Activated CD4-positive, alpha-beta T cell treated with anti-CD3 and anti-CD28 coated beads, Interleukin-2, amount 10 ng/mL, durations not matched to agents 24 days and 14 days (primary cell): ENCODE results near the gene OGN. TPM values are rescaled to one million over a fixed set of nuclear protein-coding genes. Genes with fewer than 3 reads are reported as not detected.

Experiments
- DNase-seq: peaks from one replicate; pipeline ENCODE4 v3.0.0; 2022
- H3K27ac Mint-ChIP-seq: one replicate; pipeline ENCODE4 v1.8.0; 2022; ENCODE audit warnings: mild to moderate bottlenecking, mixed read lengths
- H3K27me3 Mint-ChIP-seq: one replicate; pipeline ENCODE4 v1.8.0; 2022; ENCODE audit warnings: mixed read lengths
- H3K36me3 Mint-ChIP-seq: one replicate; pipeline ENCODE4 v1.8.0; 2022; ENCODE audit warnings: low read depth, mild to moderate bottlenecking, mixed read lengths
- H3K4me1 Mint-ChIP-seq: one replicate; pipeline ENCODE4 v1.8.0; 2021; ENCODE audit warnings: mixed read lengths
- H3K4me3 Mint-ChIP-seq: one replicate; pipeline ENCODE4 v1.8.0; 2022; ENCODE audit warnings: mild to moderate bottlenecking, moderate library complexity, mixed read lengths
- H3K9me3 Mint-ChIP-seq: one replicate; pipeline ENCODE4 v1.8.0; 2021; ENCODE audit warnings: mixed read lengths
- intact Hi-C: fragments of 100-400 bp; cut with micrococcal nuclease; formaldehyde crosslinking; loops from one replicate; pipeline ENCODE4 v1.15.1; 2023
- total RNA-seq: library from RNA; stranded (reverse); gene quantifications from 2 replicates; pipeline ENCODE4 v1.2.3, GENCODE V29; 2022

Gene OGN
- total RNA-seq, 1 donor from 2014 or later, result not detected

DNA sequence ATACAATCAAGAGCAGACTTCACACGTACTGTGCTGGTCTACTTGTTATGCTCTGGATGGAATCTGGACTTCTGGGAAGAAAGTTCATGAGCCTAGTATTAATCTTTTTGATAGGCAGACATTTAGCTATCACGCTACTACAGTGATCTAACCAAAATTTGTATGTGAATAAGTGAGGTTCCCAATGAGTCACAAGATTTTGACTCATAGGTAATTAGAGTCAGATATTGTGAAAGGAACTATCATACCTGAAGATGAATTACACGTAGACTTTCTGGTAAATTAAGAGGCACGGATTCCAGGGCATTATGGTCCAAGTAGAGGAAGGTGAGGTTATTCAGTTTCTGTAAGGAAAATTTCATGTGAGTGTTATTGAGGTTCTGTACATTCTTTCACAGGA lies 18.4 kb downstream of the OGN start:
- H3K27ac Mint-ChIP-seq, result no peak overlapping the region
- H3K27me3 Mint-ChIP-seq, result no peaks in the 10 kb centered on the region
- DNase-seq, result no peak
- peaks cover 7% of the 10 kb centered on the region for H3K36me3 Mint-ChIP-seq
- no peaks in the 10 kb centered on the region for H3K9me3 Mint-ChIP-seq
- intact Hi-C loops, result no loop called here
- peaks cover 5% of the 10 kb centered on the region for H3K4me1 Mint-ChIP-seq
- H3K4me3 Mint-ChIP-seq, result no peak overlapping the region

DNA sequence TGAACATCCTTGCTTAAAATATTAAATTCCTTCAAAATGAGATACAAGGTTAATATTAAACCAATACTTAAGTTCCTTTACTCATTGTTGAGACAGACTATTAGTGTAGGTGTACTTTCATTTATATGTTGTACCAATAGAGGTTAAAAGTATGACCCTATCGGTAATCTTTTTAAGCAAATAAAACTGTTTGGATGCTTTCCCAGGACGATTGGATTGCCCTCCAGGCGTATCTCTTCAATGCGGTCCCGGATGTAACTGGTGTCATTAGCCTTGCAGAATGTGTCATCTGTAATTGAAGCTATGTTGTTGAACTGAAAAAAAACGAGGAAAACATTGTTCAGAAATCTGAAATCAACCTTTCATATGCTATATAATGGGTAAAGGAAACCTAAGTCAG lies 18.9 kb downstream of the OGN start:
- DNase-seq, result no peak
- Mint-ChIP-seq H3K27me3 (no peaks in the 10 kb centered on the region), H3K36me3 (peaks cover 9% of the 10 kb centered on the region), H3K9me3 (no peaks in the 10 kb centered on the region), H3K27ac (no peak overlapping the region), H3K4me1 (peaks cover 6% of the 10 kb centered on the region), H3K4me3 (no peak overlapping the region)
- intact Hi-C loops, result no loop called here

DNA sequence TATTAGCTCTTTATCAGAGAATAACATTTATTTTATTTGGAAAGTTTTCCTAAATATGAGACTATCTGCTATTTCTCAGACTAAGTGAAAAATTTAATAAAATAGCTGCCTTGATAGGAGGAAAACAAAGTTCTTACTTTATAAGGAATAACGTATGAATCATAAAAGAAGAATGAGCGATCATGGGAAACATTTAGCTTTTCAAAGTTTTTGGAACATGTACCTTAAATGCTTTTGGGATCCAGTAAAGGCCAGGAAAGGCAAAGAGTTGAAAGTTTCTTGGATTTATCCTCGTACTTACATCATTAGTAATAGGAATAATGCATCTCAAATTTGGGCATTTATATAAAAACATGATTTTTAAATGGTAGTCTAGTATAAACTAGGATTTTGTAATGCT lies 19.4 kb downstream of the OGN start:
- DNase-seq, result no peak
- Mint-ChIP-seq H3K9me3 (no peaks in the 10 kb centered on the region), H3K4me1 (peaks cover 6% of the 10 kb centered on the region), H3K27me3 (no peaks in the 10 kb centered on the region), H3K27ac (no peak overlapping the region), H3K36me3 (peaks cover 9% of the 10 kb centered on the region), H3K4me3 (no peak overlapping the region)
- intact Hi-C loops, result no loop called here

DNA sequence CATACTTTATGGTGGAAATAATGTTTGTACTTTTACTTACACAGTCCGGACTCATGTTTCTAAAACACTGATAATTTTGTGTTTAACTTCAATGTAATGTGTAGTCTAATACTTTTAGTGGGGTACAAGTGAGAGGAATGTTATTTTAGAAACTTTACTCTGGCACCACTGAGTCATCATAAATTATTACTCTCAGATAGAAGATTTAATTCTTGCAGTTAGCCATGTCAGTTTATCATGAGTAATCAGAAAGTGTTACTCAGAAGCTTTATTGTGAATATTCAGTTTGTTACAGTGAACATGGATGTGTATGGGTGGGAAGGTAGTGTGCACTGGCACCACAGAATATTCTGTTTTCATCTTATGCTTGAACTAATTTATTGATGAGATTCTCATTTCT lies 20.0 kb downstream of the OGN start:
- no peaks in the 10 kb centered on the region for H3K9me3 Mint-ChIP-seq

DNA sequence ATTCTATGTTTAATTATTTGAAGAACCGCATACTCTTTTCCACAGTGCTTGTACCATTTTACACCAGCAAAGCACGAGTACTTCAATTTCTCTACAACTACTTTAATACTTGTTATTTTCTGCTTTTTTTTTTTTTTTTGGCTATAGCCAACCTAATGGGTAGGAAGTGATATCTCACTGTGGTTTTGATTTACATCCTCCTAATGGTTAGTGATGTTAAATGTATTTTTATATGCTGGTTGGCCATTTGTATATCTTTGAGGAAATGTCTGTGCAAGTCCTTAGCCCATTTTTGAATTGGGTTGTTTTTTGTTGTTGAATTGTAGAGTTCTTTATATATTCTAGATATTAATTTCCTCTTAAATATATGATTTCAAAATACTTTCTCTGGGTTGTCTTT lies 22.6 kb downstream of the OGN start:
- H3K36me3 Mint-ChIP-seq, result peaks cover 12% of the 10 kb centered on the region
- H3K27me3 Mint-ChIP-seq, result no peaks in the 10 kb centered on the region
- intact Hi-C loops, result no loop called here
- no peak for DNase-seq
- no peak overlapping the region for H3K4me3 Mint-ChIP-seq
- H3K9me3 Mint-ChIP-seq, result no peaks in the 10 kb centered on the region
- peaks cover 30% of the 10 kb centered on the region for H3K4me1 Mint-ChIP-seq
- H3K27ac Mint-ChIP-seq, result no peak overlapping the region

More for the DNA sequence above, 20.0 kb downstream of the OGN start:
- intact Hi-C loops, result no loop called here
- no peaks in the 10 kb centered on the region for H3K27me3 Mint-ChIP-seq
- H3K36me3 Mint-ChIP-seq, result peaks cover 9% of the 10 kb centered on the region
- no peak overlapping the region for H3K4me3 Mint-ChIP-seq
- H3K4me1 Mint-ChIP-seq, result peaks cover 10% of the 10 kb centered on the region
- no peak overlapping the region for H3K27ac Mint-ChIP-seq
- DNase-seq, result no peak

DNA sequence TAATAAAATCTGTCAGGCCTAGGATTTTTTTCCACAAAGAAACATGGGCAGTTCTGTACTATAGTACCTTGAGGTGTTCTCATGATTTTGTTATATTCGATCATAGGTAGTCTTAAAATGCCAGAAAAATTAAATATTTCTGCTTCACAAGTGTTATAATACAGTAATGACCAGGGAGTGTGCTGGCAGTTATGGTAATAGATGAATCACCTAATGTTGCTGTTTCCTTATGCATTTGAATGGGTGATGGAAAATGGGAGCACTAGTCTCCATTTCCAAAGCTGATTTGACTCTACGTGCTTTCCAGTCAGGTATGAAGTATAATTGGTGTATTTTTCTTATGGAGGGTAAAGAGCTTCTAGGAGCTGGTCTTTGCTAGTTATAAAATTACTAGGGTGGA lies 23.8 kb downstream of the OGN start:
- Mint-ChIP-seq H3K9me3 (peaks cover 5% of the 10 kb centered on the region), H3K4me1 (peaks cover 25% of the 10 kb centered on the region), H3K27ac (no peak overlapping the region), H3K36me3 (peaks cover 18% of the 10 kb centered on the region), H3K27me3 (no peaks in the 10 kb centered on the region), H3K4me3 (no peak overlapping the region)
- no peak for DNase-seq
- intact Hi-C loops, result no loop called here

DNA sequence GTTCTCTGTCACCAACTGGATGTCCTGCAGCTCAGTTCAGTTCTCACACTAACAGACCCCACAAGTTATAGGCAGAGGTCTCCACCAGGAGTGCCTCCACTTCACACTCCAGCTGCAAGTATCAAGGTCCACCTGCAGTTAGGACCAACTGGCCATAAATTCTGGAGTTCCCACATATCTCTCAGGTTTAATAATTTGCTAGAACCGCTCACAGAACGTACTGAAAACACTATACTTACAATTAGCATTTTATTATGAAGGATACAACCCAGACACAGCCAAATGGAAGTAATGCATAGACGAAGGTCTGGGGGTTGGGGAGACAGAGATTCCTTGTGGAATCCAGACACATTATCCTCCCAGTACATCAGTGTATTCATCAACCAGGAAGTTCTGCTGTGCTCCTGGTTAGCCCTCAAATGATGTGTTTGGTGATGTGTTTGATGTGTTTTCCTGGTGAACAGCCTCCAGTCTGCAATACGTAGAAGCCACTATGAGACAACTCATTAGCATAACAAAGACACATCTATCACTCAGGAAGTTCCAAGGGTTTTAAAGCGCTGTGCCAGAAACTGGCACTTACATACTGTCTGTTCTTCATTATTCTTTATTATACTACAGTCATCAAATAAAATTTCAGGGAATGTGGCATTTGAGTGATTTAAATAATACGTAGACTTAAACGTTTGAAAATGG lies 25.4 kb downstream of the OGN start:
- H3K4me1 Mint-ChIP-seq, result peaks cover 25% of the 10 kb centered on the region
- H3K27me3 Mint-ChIP-seq, result no peaks in the 10 kb centered on the region
- intact Hi-C loops, result no loop called here
- H3K36me3 Mint-ChIP-seq, result peaks cover 28% of the 10 kb centered on the region
- no peak overlapping the region for H3K4me3 Mint-ChIP-seq
- peak overlapping the region; percentile 34 for H3K27ac Mint-ChIP-seq
- DNase-seq, result peak; percentile 68
- H3K9me3 Mint-ChIP-seq, result peaks cover 9% of the 10 kb centered on the region

DNA sequence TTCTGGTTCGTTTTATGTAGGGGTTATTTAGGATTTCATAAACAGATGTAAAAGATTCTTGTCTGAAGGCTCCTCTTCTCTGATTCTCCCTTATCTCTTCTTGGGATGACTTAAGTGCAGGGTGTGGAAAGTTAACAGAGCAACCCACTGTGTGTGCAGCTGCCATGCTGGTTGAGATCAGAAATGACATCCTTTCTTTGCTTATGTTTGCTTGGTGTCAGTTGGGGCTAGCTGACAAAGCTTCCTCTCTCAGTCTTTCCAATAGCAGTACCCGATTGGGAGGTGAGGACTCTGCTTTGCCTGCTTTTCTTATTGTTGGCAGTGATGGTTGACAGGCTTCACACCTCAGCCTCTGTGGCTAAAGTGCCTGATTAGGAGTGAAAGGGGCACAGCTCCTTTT lies 26.5 kb downstream of the OGN start:
- H3K4me3 Mint-ChIP-seq, result no peak overlapping the region
- peaks cover 34% of the 10 kb centered on the region for H3K36me3 Mint-ChIP-seq
- intact Hi-C loops, result no loop called here
- no peaks in the 10 kb centered on the region for H3K27me3 Mint-ChIP-seq
- H3K27ac Mint-ChIP-seq, result peak overlapping the region; percentile 26
- peak; percentile 60 for DNase-seq
- H3K4me1 Mint-ChIP-seq, result peaks cover 25% of the 10 kb centered on the region
- H3K9me3 Mint-ChIP-seq, result peaks cover 9% of the 10 kb centered on the region

DNA sequence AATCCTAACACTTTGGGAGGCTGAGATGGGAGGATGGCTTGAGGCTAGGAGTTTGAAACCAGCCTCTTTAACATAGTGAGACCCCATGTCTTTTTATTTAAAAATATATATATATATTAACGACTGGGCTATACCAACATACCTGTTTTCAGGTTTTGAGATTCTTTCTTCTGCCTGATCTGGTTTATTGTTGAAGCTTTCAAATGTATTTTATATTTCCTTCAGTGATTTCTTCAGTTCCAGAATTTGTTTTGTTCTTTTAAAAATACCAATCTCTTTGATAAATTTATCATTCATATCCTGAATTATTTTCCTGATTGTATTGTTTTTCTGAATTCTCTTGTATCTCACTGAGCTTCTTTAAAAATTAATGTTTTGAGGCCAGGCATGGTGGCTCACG lies 31.2 kb downstream of the OGN start:
- Mint-ChIP-seq H3K27me3 (no peaks in the 10 kb centered on the region), H3K36me3 (peaks cover 46% of the 10 kb centered on the region), H3K9me3 (peaks cover 17% of the 10 kb centered on the region), H3K27ac (no peak overlapping the region), H3K4me3 (no peak overlapping the region), H3K4me1 (peaks cover 8% of the 10 kb centered on the region)
- DNase-seq, result no peak
- intact Hi-C loops, result no loop called here

DNA sequence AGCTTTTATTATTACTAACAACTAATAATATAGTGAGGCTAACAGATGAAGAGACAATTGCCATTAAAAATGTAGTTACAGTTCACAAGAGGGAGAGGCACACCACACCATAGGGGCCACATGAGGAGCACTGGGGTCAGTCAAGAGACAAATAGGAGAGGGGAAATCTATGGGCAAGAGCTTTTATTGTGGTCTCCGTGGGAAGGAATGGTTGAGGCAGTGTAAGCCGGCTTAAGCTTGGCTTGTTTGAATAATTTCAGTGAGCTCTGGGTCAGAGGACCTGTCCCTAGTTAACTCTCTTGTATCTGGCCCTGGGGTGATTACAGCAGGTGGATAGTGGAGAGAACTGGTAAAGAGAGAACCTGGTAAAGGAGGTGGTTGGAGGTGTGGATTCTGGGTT lies 35.3 kb downstream of the OGN start:
- Mint-ChIP-seq H3K27me3 (no peaks in the 10 kb centered on the region), H3K9me3 (peaks cover 8% of the 10 kb centered on the region)

DNA sequence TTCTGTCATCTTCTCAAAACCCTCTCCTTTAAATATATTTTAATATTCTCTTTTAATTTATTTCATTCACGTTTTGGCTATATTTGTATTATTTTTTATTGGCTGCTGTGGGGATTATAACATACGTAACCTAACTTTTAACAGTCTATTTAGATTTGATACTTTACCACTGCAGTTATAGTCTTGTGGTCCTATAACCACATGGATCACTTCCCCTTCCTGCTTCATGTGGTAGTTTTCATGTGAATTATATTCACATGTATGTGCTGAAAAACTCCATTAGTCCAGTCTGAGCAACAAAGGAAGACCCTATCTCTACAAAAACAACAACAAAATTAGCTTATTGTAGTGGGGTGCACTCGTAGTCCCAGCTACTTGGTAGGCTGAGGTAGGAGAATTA lies 44.3 kb downstream of the OGN start:
- H3K27me3 Mint-ChIP-seq, result no peaks in the 10 kb centered on the region
- H3K4me1 Mint-ChIP-seq, result no peaks in the 10 kb centered on the region
- peaks cover 27% of the 10 kb centered on the region for H3K36me3 Mint-ChIP-seq
- H3K4me3 Mint-ChIP-seq, result no peak overlapping the region
- H3K27ac Mint-ChIP-seq, result no peak overlapping the region
- peaks cover 11% of the 10 kb centered on the region for H3K9me3 Mint-ChIP-seq
- no peak for DNase-seq
- intact Hi-C loops, result no loop called here

More for the DNA sequence above, 35.3 kb downstream of the OGN start:
- Mint-ChIP-seq H3K4me3 (no peak overlapping the region), H3K36me3 (peaks cover 35% of the 10 kb centered on the region), H3K4me1 (no peaks in the 10 kb centered on the region), H3K27ac (no peak overlapping the region)
- intact Hi-C loops, result no loop called here
- no peak for DNase-seq

DNA sequence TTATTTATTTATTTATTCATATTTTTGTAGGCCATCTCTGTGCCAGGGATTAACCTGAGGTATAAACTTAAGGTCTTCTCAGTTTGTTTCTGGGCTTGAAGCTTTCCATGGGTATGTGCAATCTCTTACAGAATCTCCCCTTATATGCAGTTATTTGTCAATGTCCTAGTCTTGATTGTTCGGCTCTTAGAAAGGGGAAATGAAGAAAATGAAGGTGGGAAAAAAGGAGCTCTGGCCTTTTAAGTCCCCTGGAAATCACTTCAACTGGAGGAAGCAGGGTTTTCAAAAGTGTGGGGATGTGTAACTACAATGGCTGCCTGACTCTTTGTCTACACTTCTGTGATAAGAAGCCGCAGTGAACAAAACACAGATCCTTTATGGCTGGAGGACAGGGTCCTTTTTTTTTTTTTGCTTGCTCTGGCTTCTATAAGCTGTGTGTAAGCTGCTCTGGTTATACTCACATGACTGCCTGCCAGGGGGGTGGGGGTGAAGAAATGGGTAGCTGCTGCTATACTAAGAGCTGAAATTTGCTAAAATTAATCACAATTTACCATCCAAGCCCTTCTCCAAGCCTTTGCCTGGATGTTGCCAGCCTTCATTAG lies 44.9 kb downstream of the OGN start:
- Mint-ChIP-seq H3K27ac (no peak overlapping the region), H3K36me3 (peaks cover 28% of the 10 kb centered on the region), H3K4me3 (no peak overlapping the region), H3K9me3 (peaks cover 14% of the 10 kb centered on the region), H3K27me3 (no peaks in the 10 kb centered on the region), H3K4me1 (no peaks in the 10 kb centered on the region)
- no peak for DNase-seq
- intact Hi-C loops, result no loop called here

DNA sequence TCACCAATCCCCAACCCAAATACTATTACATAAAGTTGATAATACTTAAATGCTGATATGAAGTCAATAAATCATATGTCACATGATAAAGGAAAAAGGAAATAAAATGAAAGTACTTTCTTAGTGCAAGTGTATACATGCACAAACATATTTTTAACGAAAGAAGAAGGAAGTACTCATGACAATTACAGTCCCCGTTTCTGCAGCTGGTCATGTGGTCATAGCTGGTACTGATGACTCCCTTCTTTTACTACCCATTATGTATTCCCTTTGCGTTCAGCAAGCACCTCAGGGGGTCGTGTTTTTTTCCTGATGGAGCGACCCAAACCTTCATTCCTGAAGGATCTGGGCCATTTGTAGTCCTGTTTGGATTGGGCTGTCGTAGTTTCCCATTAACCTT lies 51.3 kb downstream of the OGN start:
- Mint-ChIP-seq H3K4me3 (no peak overlapping the region), H3K36me3 (peaks cover 46% of the 10 kb centered on the region), H3K4me1 (peaks cover 9% of the 10 kb centered on the region), H3K9me3 (peaks cover 18% of the 10 kb centered on the region), H3K27me3 (no peaks in the 10 kb centered on the region), H3K27ac (no peak overlapping the region)
- intact Hi-C loops, result no loop called here
- DNase-seq, result no peak

DNA sequence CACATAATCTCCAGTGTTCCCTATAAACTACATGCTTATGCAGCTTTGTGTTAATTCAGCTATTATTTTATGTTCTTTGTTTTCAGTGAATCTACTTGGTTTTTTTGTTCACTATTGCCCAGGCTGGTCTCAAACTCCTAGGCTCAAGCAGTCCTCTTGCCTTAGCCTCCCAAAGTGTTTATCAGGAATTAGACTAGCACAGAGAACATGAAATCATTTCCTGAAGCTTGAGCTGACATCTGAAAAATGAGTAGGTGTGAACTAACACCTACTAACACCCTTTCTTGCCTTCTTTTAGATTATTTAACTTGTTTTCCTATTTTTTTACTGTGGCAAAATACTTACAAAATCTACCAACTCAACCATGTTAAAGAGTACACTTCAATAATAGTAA lies 53.6 kb downstream of the OGN start:
- Mint-ChIP-seq H3K4me1 (peaks cover 14% of the 10 kb centered on the region), H3K27ac (no peak overlapping the region), H3K36me3 (peaks cover 42% of the 10 kb centered on the region), H3K27me3 (no peaks in the 10 kb centered on the region), H3K9me3 (peaks cover 8% of the 10 kb centered on the region), H3K4me3 (no peak overlapping the region)
- intact Hi-C loops, result no loop called here
- DNase-seq, result no peak
